Immature natural killer cell (primary cell): ENCODE results near the gene CHST11. TPM values are rescaled to one million over a fixed set of nuclear protein-coding genes. Genes with fewer than 3 reads are reported as not detected.
"Not testable (repeated sequence)": the region's sequence is repeated elsewhere in the genome, so short reads cannot be mapped to it uniquely, and the experiment has no call there.

ENCODE experiments used
- DNase-seq, 3 donors: peaks; one replicate each; pipeline ENCODE4 v3.0.0; 2022; ENCODE audit warnings: mixed read lengths in 1 of 3
- H3K27ac Mint-ChIP-seq, 6 donors: one replicate each; pipeline ENCODE4 v1.8.0; 2020; ENCODE audit warnings: mixed read lengths in 6 of 6, mild to moderate bottlenecking in 5 of 6, inconsistent platforms in 4 of 6, moderate library complexity in 3 of 6
- H3K27me3 Mint-ChIP-seq, 3 donors: one replicate each; pipeline ENCODE4 v1.8.0; 2020 to 2021; ENCODE audit warnings: low read depth in 3 of 3, mild to moderate bottlenecking in 3 of 3, mixed read lengths in 3 of 3, moderate library complexity in 3 of 3, inconsistent platforms in 1 of 3
- H3K36me3 Mint-ChIP-seq, 3 donors: one replicate each; pipeline ENCODE4 v1.8.0; 2020; ENCODE audit warnings: mixed read lengths in 3 of 3, inconsistent platforms in 2 of 3, mild to moderate bottlenecking in 2 of 3
- H3K4me1 Mint-ChIP-seq, 2 donors: one replicate each; pipeline ENCODE4 v1.8.0; 2020; ENCODE audit warnings: inconsistent platforms in 2 of 2, mild to moderate bottlenecking in 2 of 2, mixed read lengths in 2 of 2, moderate library complexity in 1 of 2
- H3K4me3 Mint-ChIP-seq, 5 donors: one replicate each; pipeline ENCODE4 v1.8.0; 2020; ENCODE audit warnings: mild to moderate bottlenecking in 5 of 5, mixed read lengths in 5 of 5, inconsistent platforms in 3 of 5, moderate library complexity in 3 of 5
- H3K9me3 Mint-ChIP-seq, 6 donors: one replicate each; pipeline ENCODE4 v1.8.0; 2020; ENCODE audit warnings: mild to moderate bottlenecking in 6 of 6, mixed read lengths in 6 of 6, inconsistent platforms in 4 of 6, moderate library complexity in 3 of 6
- polyA plus RNA-seq, 3 donors: library from polyadenylated mRNA; unstranded; fragments of 300-500 nt; fragmentation: Illumina TruSeq; gene quantifications; one replicate each; pipeline ENCODE4 v1.2.3, GENCODE V29; 2021

CHST11 gene
- polyA plus RNA-seq, 3 donors from 2014 or later = 42.5 to 90.1 (median 78.4) TPM

DNA sequence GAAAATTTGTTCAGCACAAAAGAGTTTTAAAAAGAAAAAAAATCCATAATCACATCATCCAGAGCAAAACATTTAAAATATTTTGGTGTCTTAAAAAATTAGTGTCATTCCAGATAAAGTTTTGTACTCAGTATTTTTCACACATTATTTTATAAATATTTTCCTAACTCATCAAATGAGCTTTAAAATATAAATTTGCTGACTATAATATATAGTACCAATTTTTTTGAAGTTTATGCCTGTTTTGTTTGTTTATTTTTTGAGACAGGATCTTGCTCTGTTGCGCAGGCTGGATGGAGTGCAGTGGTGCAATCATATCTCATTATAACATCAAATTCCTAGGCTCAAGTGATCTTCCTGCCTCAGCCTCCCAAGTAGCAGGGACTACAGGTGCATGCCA is 337.2 kb downstream of the CHST11 start:
- H3K27me3 Mint-ChIP-seq = peaks cover 0 to 6% (median 1%) of the 10 kb centered on the region in 3 donors

GRCh38 chr12:104796475-104796862 is 339.7 kb downstream of the CHST11 start:
- peaks cover 0 to 1% (median 0%) of the 10 kb centered on the region in 6 donors for H3K9me3 Mint-ChIP-seq

More for the DNA sequence above, 337.2 kb downstream of the CHST11 start:
- H3K4me1 Mint-ChIP-seq = peaks cover 4 to 7% of the 10 kb centered on the region in 2 donors
- H3K27ac Mint-ChIP-seq = no peak overlapping the region
- H3K36me3 Mint-ChIP-seq = no peaks in the 10 kb centered on the region
- no peak for DNase-seq
- peaks cover 0 to 1% (median 0%) of the 10 kb centered on the region in 6 donors for H3K9me3 Mint-ChIP-seq
- no peak overlapping the region for H3K4me3 Mint-ChIP-seq

DNA sequence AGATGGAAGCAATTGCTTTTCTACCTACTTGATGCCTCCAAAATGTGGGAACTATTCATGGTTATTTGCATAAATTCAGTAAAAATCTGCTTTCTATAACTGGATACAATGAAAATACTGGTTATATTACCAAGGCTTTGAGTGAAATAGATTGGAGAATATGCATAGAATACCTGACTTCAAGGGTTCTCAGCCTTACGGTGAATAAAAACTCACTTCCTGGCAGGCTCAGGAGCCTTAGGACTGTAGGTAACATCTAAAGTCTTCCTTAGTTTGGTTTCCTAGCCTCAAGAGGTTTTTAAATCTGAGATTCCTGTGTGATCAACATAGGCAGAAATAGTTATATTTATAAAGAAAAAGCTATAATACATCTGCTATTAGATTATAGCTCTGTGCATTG is 342.7 kb downstream of the CHST11 start:
- Mint-ChIP-seq H3K36me3 (no peaks in the 10 kb centered on the region), H3K27me3 (peaks cover 0 to 14% (median 1%) of the 10 kb centered on the region in 3 donors), H3K9me3 (peaks cover 0 to 1% (median 0%) of the 10 kb centered on the region in 6 donors), H3K4me1 (no peaks in the 10 kb centered on the region), H3K27ac (no peak overlapping the region), H3K4me3 (no peak overlapping the region)
- no peak for DNase-seq

More at GRCh38 chr12:104796475-104796862, 339.7 kb downstream of the CHST11 start:
- H3K36me3 Mint-ChIP-seq = no peaks in the 10 kb centered on the region
- no peak overlapping the region for H3K4me3 Mint-ChIP-seq
- no peak overlapping the region for H3K27ac Mint-ChIP-seq
- DNase-seq = no peak
- peaks cover 0 to 9% (median 1%) of the 10 kb centered on the region in 3 donors for H3K27me3 Mint-ChIP-seq
- no peaks in the 10 kb centered on the region for H3K4me1 Mint-ChIP-seq

- Mint-ChIP-seq H3K36me3 (no peaks in the 10 kb centered on the region), H3K9me3 (peaks cover 0 to under 1% (median 0%) of the 10 kb centered on the region in 6 donors), H3K27ac (no peak overlapping the region), H3K27me3 (peaks cover 0 to 13% (median 1%) of the 10 kb centered on the region in 3 donors), H3K4me1 (no peaks in the 10 kb centered on the region), H3K4me3 (no peak overlapping the region)
- DNase-seq = no peak
Observed at GRCh38 chr12:104801005-104801404, 344.3 kb downstream of the CHST11 start.

GRCh38 chr12:104801427-104801826 is 344.7 kb downstream of the CHST11 start:
- no peak overlapping the region for H3K27ac Mint-ChIP-seq

DNA sequence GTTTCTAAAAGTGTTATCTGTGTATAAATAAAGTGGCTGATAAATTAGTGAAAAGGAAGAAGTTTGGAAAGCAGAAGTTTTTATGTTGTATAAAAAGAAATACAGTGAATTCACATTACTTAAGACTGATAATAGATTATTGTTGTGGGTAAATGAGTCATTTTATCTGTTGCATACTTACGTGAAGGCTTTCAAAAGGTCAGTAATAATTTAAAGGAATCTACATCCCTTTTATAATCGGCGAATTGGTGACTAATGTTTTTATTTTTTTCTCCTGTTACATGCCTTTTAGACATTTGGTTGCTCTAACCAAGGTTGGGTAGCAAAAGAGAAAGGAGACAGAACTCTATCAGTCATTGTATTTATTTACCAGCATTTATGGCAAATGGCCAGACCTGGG is 345.5 kb downstream of the CHST11 start:
- Mint-ChIP-seq H3K27ac (no peak overlapping the region), H3K4me1 (no peaks in the 10 kb centered on the region), H3K27me3 (peaks cover 0 to 11% (median 1%) of the 10 kb centered on the region in 3 donors), H3K9me3 (no peaks in the 10 kb centered on the region), H3K36me3 (no peaks in the 10 kb centered on the region), H3K4me3 (no peak overlapping the region)
- no peak for DNase-seq

More at GRCh38 chr12:104801427-104801826, 344.7 kb downstream of the CHST11 start:
- no peaks in the 10 kb centered on the region for H3K4me1 Mint-ChIP-seq
- no peak overlapping the region for H3K4me3 Mint-ChIP-seq
- no peaks in the 10 kb centered on the region for H3K36me3 Mint-ChIP-seq
- H3K27me3 Mint-ChIP-seq = peaks cover 0 to 12% (median 1%) of the 10 kb centered on the region in 3 donors
- H3K9me3 Mint-ChIP-seq = no peaks in the 10 kb centered on the region
- no peak for DNase-seq

- H3K9me3 Mint-ChIP-seq = no peaks in the 10 kb centered on the region
- no peak for DNase-seq
- peaks cover 0 to 8% (median 2%) of the 10 kb centered on the region in 3 donors for H3K27me3 Mint-ChIP-seq
- no peak overlapping the region for H3K27ac Mint-ChIP-seq
- H3K4me1 Mint-ChIP-seq = no peaks in the 10 kb centered on the region
- no peak overlapping the region for H3K4me3 Mint-ChIP-seq
- no peaks in the 10 kb centered on the region for H3K36me3 Mint-ChIP-seq
Observed at GRCh38 chr12:104805186-104805585, 348.4 kb downstream of the CHST11 start.

DNA sequence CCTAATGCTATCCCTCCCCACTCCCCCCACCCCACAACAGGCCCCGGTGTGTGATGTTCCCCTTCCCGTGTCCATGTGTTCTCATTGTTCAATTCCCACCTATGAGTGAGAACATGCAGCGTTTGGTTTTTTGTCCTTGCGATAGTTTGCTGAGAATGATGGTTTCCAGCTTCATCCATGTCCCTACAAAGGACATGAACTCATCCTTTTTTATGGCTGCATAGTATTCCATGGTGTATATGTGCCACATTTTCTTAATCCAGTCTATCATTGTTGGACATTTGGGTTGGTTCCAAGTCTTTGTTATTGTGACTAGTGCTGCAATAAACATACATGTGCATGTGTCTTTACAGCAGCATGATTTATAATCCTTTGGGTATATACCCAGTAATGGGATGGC is 349.4 kb downstream of the CHST11 start:
- not testable (repeated sequence) for H3K4me1 Mint-ChIP-seq

GRCh38 chr12:104809251-104809650 is 352.5 kb downstream of the CHST11 start:
- Mint-ChIP-seq H3K9me3 (no peaks in the 10 kb centered on the region), H3K36me3 (no peaks in the 10 kb centered on the region), H3K27ac (no peak overlapping the region), H3K27me3 (peaks cover 0 to 2% (median 1%) of the 10 kb centered on the region in 3 donors), H3K4me3 (no peak overlapping the region), H3K4me1 (no peaks in the 10 kb centered on the region)
- DNase-seq = no peak

More for the DNA sequence above, 349.4 kb downstream of the CHST11 start:
- H3K27me3 Mint-ChIP-seq, H3K27ac Mint-ChIP-seq, H3K9me3 Mint-ChIP-seq, H3K4me3 Mint-ChIP-seq, H3K36me3 Mint-ChIP-seq, DNase-seq: not testable (repeated sequence)

DNA sequence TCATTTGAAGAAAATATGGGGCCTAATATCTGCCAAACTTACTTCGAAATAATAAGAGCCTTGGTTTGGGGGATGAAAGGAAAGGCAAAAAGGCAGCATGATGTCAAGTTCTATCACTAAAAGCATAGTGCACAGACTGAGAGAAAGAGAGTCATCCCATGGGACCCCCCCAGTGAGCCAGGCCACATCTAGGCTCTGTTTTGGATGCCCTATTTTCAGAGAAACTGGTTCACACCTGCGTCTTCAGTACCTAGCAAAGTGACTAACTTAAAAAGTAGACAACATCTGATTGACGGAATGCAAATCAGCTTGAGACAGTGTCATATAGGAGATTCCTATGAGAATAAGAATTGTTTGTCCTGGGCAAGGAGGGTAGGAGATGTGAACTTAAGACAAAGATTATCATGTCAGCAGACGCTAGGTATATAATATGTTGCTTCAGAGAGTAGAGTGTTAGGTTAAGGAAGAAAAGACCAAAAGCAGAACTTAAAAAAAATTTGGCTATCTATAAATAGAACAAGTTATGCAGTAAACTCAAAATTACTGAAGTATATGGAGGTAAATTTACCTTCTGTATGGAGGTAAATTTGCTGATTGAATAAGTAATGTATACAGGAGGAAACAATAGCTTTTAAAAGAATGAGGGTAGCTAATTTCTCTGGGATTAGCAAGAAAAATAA is 353.1 kb downstream of the CHST11 start:
- H3K27ac Mint-ChIP-seq = no peak overlapping the region

More for the DNA sequence above, 353.1 kb downstream of the CHST11 start:
- H3K4me3 Mint-ChIP-seq = no peak overlapping the region
- no peaks in the 10 kb centered on the region for H3K36me3 Mint-ChIP-seq
- H3K9me3 Mint-ChIP-seq = no peaks in the 10 kb centered on the region
- H3K27me3 Mint-ChIP-seq = peaks cover 0 to 2% (median 0%) of the 10 kb centered on the region in 3 donors
- DNase-seq = no peak
- no peaks in the 10 kb centered on the region for H3K4me1 Mint-ChIP-seq

Other genes with a start within 250 kb of the CHST11 start
- 10 to 100 TPM; 30.4 to 53.7 (median 51.0) TPM for gene TXNRD1, start 241.2 kb upstream of the CHST11 start, polyA plus RNA-seq
- 10 to 100 TPM in 1 of 3 donors, 1 to 10 TPM in 2; 5.4 to 15.7 (median 9.5) TPM for gene EID3, start 153.2 kb upstream of the CHST11 start, polyA plus RNA-seq